WTC11 (cell line): ENCODE results near the gene ARHGAP23.
"Not testable (repeated sequence)": the region's sequence is repeated elsewhere in the genome, so short reads cannot be mapped to it uniquely, and the experiment has no call there.

Source experiments
- CTCF ChIP-seq: fragments of 200-600 bp; IDR thresholded peaks from 2 replicates; pipeline ENCODE4 v1.8.0; 2022; ENCODE audit warnings: antibody characterized with exemption
- NR2C2 ChIP-seq: sonication (generic); formaldehyde crosslinking; IDR thresholded peaks from 2 replicates; pipeline ENCODE4 v1.8.0; 2022; ENCODE audit warnings: mild to moderate bottlenecking, missing genetic modification reagents
- ZNF263 ChIP-seq: sonication (generic); formaldehyde crosslinking; IDR thresholded peaks from 2 replicates; pipeline ENCODE4 v1.8.1; 2022; ENCODE audit warnings: low read depth, mild to moderate bottlenecking, moderate library complexity, missing genetic modification reagents
- TF ChIP-seq, protein P1 (sequence below): sonication (generic); formaldehyde crosslinking; IDR thresholded peaks from 2 replicates; pipeline ENCODE4 v1.8.1; 2022; ENCODE audit warnings: low read depth, mild to moderate bottlenecking, moderate library complexity, missing genetic modification reagents, borderline replicate concordance

DNA sequence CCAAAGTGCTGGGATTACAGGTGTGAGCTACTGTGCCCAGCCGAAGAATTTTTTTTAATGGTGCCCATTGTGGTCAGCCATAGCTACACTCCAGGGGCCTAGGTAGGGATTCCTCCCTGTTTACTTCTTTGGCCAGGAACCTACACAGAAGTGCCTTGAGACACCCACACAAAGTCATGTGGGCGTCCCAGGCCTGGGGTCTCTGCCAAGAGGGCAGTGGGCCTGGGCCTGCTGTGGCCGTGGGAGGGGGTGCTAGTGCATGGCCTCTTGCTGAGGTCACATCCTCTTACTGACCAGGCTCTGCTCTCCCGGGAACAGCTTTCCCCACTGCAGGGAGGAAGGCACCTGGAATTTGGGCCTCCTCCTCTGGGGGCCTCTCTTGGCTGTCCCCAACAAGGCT lies 50.4 kb downstream of the ARHGAP23 start:
- not testable (repeated sequence) for TF ChIP-seq CTCF; ZNF263; NR2C2 (CRISPR knock-in tag)
- TF ChIP-seq, protein P1, sequence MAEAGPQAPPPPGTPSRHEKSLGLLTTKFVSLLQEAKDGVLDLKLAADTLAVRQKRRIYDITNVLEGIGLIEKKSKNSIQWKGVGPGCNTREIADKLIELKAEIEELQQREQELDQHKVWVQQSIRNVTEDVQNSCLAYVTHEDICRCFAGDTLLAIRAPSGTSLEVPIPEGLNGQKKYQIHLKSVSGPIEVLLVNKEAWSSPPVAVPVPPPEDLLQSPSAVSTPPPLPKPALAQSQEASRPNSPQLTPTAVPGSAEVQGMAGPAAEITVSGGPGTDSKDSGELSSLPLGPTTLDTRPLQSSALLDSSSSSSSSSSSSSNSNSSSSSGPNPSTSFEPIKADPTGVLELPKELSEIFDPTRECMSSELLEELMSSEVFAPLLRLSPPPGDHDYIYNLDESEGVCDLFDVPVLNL, result not testable (repeated sequence)
